ENCODE results near the gene EPHB6.

Gene EPHB6

DNA sequence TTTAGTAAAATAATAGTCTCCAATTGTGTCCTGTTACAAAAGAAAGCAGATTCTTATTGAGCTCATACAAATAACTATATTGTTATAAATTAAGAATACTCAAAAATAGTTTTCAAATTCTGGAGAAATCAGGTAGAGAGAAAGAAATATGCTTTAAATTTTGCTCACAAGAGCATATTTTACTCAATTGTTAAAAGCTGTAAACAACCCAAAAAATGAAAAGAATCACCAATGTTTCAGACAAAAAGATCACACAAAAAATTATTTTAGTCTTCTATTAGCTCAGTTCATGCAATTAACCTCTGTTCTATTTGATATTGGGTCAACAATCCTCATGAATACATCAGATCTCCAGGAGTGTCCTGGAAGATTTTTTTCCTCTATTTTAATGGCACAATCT lies 49.3 kb downstream of the EPHB6 start:
- Mint-ChIP-seq H3K4me1 (ENCODE audit: low read depth) (no peaks in the 10 kb centered on the region), H3K27ac (no peak overlapping the region), H3K27me3 (peaks cover 6% of the 10 kb centered on the region), H3K9me3 (ENCODE audit: low read depth) (no peaks in the 10 kb centered on the region), H3K4me3 (no peak overlapping the region), H3K36me3 (peaks cover 2% of the 10 kb centered on the region)

DNA sequence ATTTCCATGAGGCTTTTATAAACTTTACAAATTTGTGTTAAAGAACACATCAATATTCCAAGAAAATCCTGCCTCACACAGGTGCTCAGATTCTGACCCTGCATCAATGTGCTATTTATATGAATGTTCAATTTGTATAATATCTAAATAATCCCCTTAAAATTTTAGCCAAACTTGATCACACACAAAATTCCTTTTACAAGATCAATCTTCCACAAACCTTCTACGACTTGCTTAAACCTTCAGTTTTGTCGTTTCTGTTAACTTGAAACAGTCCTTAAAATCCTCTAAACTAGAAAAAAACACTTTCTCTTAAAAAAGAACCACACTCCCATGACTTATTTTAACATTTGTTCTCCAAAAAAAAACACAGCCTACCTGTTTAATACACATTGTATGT lies 50.9 kb downstream of the EPHB6 start:
- no peaks in the 10 kb centered on the region for H3K9me3 Mint-ChIP-seq (ENCODE audit: low read depth)

DNA sequence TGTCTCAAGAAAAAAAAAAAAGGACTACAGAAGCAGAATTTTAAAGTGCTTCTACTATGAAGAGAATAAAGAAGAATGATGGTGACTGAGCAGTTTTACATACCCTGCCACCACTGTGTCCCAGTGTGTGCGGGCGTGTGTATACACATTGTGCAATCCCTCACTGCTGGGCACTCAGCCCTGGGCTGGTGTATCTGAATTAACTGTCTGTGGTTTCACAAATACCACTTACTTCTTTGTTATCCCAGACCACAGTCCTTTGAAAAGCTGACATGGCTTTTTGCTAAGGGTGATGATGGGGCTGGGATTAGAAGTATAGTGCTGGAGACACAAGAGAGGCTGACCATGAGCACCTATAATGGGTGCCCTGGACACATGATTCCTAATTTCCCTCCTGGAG lies 51.8 kb downstream of the EPHB6 start:
- no peak overlapping the region for H3K27ac Mint-ChIP-seq
- H3K9me3 Mint-ChIP-seq (ENCODE audit: low read depth), result no peaks in the 10 kb centered on the region
- H3K36me3 Mint-ChIP-seq, result peaks cover 2% of the 10 kb centered on the region

More for the DNA sequence above, 50.9 kb downstream of the EPHB6 start:
- H3K36me3 Mint-ChIP-seq, result peaks cover 2% of the 10 kb centered on the region
- peaks cover 6% of the 10 kb centered on the region for H3K27me3 Mint-ChIP-seq
- H3K27ac Mint-ChIP-seq, result no peak overlapping the region
- no peak overlapping the region for H3K4me3 Mint-ChIP-seq
- no peaks in the 10 kb centered on the region for H3K4me1 Mint-ChIP-seq (ENCODE audit: low read depth)

DNA sequence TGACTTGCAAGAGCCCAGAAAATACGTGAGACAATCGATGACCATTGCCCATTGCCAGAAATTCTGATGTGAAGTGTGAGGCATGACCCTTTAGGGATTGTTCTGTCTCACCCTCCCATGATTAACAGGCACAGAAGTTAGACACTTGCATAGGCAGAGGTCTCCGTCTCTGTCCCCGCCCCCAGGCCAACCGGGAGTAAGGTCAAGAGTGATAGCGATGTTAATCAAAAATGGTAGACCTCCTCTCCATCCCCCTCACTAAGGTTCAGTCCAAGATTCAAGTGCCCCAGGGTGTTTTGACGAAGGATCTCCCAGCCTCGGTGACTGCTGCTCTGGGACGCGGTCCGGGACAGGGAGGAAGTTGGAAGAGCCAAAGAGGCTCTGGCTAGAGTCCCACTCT lies 53.4 kb downstream of the EPHB6 start:
- H3K9me3 Mint-ChIP-seq (ENCODE audit: low read depth), result no peaks in the 10 kb centered on the region
- no peak overlapping the region for H3K27ac Mint-ChIP-seq
- peaks cover 14% of the 10 kb centered on the region for H3K27me3 Mint-ChIP-seq
- H3K4me1 Mint-ChIP-seq (ENCODE audit: low read depth), result no peaks in the 10 kb centered on the region
- H3K4me3 Mint-ChIP-seq, result no peak overlapping the region
- no peaks in the 10 kb centered on the region for H3K36me3 Mint-ChIP-seq

More for the DNA sequence above, 51.8 kb downstream of the EPHB6 start:
- peaks cover 11% of the 10 kb centered on the region for H3K27me3 Mint-ChIP-seq
- no peaks in the 10 kb centered on the region for H3K4me1 Mint-ChIP-seq (ENCODE audit: low read depth)
- no peak overlapping the region for H3K4me3 Mint-ChIP-seq

DNA sequence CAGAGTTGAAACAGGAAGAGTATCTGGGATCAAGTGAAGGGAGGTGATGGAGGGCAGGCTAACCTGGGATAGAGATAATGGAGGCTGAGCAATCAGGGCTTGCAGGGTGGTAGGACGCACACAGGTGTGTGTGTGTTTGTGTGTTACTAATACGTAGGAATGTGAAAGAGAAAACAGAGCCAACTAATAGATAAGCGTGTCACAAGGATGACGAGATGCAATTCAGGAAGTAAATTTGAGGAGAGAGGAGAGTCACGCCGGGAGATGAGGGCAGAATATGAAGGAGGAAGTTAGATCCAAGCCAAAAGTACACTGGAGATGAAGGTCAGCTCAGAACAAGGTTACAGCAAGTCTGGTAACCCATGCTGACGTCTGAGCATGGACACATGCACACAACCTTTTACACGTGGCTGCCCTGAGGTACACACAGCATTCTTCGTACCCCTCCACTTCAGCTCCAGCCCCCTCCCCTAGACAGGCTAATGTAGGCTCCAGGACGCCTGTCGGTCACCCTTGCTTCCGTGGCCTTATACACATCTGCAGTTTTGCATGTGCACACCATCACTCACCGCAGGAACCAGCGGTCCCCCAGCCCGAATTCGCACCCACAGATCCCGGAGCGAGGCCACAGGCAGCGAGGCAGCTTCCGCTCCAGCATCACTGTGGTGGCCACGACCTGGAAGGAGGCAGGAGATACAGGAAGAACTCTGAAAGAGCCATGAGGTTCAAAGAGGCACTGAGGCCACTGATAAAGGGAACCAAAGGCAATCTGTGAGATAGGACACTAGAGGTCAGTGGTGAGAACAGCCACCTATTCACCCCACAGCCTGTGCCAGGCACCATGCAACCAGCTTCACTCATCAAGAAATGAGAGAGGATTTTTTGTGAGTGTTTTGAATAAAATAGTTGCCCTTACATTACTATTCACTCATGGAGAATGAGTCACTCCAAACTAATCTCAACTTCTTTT lies 54.3 kb downstream of the EPHB6 start:
- H3K27ac Mint-ChIP-seq, result no peak overlapping the region
- no peaks in the 10 kb centered on the region for H3K4me1 Mint-ChIP-seq (ENCODE audit: low read depth)
- H3K4me3 Mint-ChIP-seq, result no peak overlapping the region
- no peaks in the 10 kb centered on the region for H3K36me3 Mint-ChIP-seq
- no peaks in the 10 kb centered on the region for H3K9me3 Mint-ChIP-seq (ENCODE audit: low read depth)
- H3K27me3 Mint-ChIP-seq, result peaks cover 18% of the 10 kb centered on the region

DNA sequence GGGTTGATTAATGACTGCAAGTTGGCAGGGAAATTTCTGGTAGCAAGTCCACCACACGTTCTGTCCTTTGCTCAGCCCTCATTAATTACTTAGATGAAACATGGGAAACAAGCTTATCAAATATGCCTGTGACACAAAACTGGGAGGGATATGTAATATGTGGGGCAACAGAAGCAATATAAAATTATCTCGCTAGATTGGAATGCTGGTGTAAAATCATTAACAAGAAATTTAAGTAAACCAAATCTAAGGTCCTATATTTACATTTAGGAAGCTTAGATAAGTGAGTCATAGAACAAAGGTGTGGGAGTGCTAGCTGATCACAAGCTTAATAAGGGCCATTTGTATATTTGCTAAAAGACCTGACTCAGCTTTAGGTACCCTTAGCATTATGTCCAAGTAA lies 55.2 kb downstream of the EPHB6 start:
- Mint-ChIP-seq H3K36me3 (no peaks in the 10 kb centered on the region), H3K27me3 (peaks cover 20% of the 10 kb centered on the region), H3K4me3 (no peak overlapping the region), H3K9me3 (ENCODE audit: low read depth) (no peaks in the 10 kb centered on the region), H3K27ac (no peak overlapping the region), H3K4me1 (ENCODE audit: low read depth) (no peaks in the 10 kb centered on the region)

DNA sequence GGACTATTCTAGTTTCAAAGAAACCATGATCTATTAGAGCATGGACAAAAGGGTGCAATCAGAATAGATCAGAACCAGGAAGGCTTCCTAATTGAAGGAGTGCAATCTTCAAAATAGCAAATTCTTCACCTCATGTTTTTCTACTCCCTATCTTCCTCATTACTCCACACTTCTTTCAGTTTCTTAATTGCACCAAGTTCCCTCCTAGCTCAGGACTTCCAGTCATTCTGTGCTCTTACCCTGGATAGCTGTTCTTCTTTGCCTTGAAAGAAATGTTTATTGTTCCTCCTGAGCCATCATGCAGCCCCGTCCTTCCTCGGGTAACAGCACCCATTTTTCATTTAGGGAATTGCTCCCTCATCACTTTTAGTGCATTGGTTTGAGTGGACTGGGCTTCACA lies 55.6 kb downstream of the EPHB6 start:
- peaks cover 20% of the 10 kb centered on the region for H3K27me3 Mint-ChIP-seq
- H3K9me3 Mint-ChIP-seq (ENCODE audit: low read depth), result no peaks in the 10 kb centered on the region
- H3K27ac Mint-ChIP-seq, result no peak overlapping the region
- H3K4me3 Mint-ChIP-seq, result no peak overlapping the region
- H3K36me3 Mint-ChIP-seq, result no peaks in the 10 kb centered on the region
- no peaks in the 10 kb centered on the region for H3K4me1 Mint-ChIP-seq (ENCODE audit: low read depth)

DNA sequence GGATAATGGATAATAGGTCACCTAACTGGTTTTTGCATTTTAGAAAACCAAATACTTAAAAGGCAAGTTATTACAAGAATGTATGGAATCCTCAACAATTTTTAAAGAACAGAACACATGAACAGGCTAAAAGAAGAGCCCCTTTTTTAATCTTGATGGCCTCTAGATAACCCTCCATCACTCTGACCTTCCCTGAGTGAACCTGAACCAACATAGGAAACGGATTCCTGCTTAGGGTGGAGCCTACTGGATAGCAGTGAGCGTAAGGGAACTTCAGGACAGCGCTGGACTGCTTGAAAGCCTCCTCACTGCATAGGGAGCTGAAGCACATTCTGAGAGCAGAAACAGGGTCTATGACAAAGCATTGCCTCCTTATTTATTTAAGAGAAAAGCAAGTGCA lies 58.2 kb downstream of the EPHB6 start:
- Mint-ChIP-seq H3K4me3 (no peak overlapping the region), H3K27me3 (peaks cover 16% of the 10 kb centered on the region), H3K27ac (no peak overlapping the region), H3K36me3 (no peaks in the 10 kb centered on the region), H3K9me3 (ENCODE audit: low read depth) (no peaks in the 10 kb centered on the region), H3K4me1 (ENCODE audit: low read depth) (no peaks in the 10 kb centered on the region)

DNA sequence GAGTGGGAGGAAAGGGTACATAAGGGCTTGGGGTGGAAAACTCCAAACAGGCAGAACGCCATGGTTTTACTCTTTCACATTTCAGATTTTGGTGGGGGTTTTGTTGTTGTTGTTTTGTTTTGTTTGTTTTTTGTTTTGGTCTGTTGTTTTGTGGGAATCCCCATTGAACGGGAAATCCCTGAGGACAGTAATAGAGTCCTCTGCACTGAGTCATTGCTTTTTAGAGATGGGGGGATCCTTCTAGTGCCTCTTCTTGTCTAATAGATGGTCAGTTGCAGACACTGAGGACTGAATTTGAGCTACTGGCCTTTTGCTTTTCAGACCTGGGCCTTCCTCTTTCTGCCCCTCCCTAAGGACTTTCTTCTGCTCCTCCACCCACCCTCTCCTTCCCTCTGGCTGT lies 58.7 kb downstream of the EPHB6 start:
- H3K4me1 Mint-ChIP-seq (ENCODE audit: low read depth), result no peaks in the 10 kb centered on the region

DNA sequence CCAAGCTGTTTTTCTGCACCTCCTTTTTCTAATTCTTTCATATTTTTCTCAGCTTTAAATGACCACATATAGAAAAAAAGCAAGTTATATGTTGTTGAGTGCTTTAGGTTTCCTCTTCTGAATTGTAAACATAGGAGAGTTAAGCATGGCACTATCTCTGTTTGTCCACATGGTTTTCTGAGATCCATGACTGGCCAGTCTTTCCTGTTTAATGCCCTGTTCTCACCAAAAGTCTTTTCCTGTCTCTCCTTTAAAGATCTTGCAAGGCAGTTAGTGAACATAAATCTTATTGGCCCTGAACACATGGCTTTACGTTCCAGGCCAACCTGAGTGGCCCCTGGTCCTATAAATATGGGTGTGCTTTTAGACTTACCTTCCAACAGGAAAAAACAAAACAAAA lies 59.2 kb downstream of the EPHB6 start:
- peaks cover 16% of the 10 kb centered on the region for H3K27me3 Mint-ChIP-seq
- H3K4me1 Mint-ChIP-seq (ENCODE audit: low read depth), result no peaks in the 10 kb centered on the region
- H3K27ac Mint-ChIP-seq, result no peak overlapping the region

More for the DNA sequence above, 58.7 kb downstream of the EPHB6 start:
- H3K27me3 Mint-ChIP-seq, result peaks cover 18% of the 10 kb centered on the region
- H3K9me3 Mint-ChIP-seq (ENCODE audit: low read depth), result no peaks in the 10 kb centered on the region
- H3K4me3 Mint-ChIP-seq, result no peak overlapping the region
- H3K27ac Mint-ChIP-seq, result no peak overlapping the region
- H3K36me3 Mint-ChIP-seq, result no peaks in the 10 kb centered on the region

DNA sequence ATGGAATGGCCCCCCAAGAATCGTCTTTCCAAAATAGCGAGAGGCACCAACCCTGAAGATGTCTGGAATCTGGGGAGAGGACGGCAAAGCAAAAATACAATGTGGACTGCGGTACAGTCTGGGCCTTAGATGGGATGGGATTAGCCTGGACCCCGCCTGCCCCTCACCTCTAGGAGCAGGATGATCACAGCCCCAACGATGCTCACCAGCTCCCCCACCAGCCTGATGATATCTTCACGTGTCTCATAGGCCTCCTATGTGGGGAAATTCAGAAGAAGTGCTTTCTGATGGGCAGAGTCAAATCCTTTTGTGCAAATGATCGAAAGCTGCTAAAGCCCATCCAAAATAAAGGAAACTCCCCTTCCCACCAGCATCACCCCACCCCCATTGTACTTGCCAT lies 60.4 kb downstream of the EPHB6 start:
- no peaks in the 10 kb centered on the region for H3K4me1 Mint-ChIP-seq (ENCODE audit: low read depth)
- no peaks in the 10 kb centered on the region for H3K9me3 Mint-ChIP-seq (ENCODE audit: low read depth)
- peaks cover 16% of the 10 kb centered on the region for H3K27me3 Mint-ChIP-seq
- H3K4me3 Mint-ChIP-seq, result no peak overlapping the region
- no peaks in the 10 kb centered on the region for H3K36me3 Mint-ChIP-seq
- no peak overlapping the region for H3K27ac Mint-ChIP-seq

More for the DNA sequence above, 59.2 kb downstream of the EPHB6 start:
- H3K9me3 Mint-ChIP-seq (ENCODE audit: low read depth), result no peaks in the 10 kb centered on the region
- H3K4me3 Mint-ChIP-seq, result no peak overlapping the region
- no peaks in the 10 kb centered on the region for H3K36me3 Mint-ChIP-seq

DNA sequence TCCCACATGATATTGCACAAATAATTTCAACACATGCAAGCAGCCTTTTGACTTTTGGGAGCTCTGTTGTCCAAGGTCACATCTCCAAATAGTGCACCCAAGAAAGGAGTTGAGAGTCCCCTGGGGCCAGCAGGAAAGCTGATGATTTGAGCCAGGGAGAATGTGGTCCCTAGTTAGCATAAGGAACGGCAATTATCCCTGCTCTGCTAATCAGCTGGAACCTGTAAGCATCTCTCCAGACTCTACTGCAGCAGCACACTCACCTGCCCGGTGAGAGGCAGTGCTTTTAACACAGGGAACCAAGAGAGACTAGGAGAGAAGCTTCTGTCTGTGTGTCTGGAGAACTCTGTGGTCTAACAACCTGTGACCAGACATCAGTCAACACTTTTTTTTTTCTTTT lies 61.6 kb downstream of the EPHB6 start:
- peaks cover 12% of the 10 kb centered on the region for H3K27me3 Mint-ChIP-seq
- H3K4me3 Mint-ChIP-seq, result no peak overlapping the region
- H3K9me3 Mint-ChIP-seq (ENCODE audit: low read depth), result no peaks in the 10 kb centered on the region
- no peak overlapping the region for H3K27ac Mint-ChIP-seq
- H3K36me3 Mint-ChIP-seq, result no peaks in the 10 kb centered on the region
- H3K4me1 Mint-ChIP-seq (ENCODE audit: low read depth), result no peaks in the 10 kb centered on the region

DNA sequence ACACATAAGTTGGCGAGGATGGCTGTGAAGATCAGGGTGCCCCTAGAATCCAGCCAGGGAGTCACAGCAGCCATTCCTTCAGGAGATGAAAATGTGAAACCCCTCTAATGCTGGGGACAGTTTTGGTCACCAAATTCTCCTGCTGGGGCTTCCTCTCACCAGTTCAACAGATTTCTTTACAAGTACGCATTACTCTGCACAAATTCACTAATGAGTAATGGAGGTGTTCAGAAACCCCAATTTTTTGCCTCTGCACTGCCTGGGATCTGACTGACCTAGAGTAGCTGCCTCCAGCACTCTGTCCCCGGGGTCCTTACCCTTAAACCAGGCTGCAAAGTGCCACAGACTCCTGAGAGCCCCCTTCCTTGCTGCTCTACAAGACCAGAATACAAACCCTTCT lies 62.6 kb downstream of the EPHB6 start:
- Mint-ChIP-seq H3K4me3 (no peak overlapping the region), H3K27me3 (peaks cover 8% of the 10 kb centered on the region), H3K9me3 (ENCODE audit: low read depth) (no peaks in the 10 kb centered on the region), H3K27ac (no peak overlapping the region), H3K4me1 (ENCODE audit: low read depth) (no peaks in the 10 kb centered on the region), H3K36me3 (no peaks in the 10 kb centered on the region)

DNA sequence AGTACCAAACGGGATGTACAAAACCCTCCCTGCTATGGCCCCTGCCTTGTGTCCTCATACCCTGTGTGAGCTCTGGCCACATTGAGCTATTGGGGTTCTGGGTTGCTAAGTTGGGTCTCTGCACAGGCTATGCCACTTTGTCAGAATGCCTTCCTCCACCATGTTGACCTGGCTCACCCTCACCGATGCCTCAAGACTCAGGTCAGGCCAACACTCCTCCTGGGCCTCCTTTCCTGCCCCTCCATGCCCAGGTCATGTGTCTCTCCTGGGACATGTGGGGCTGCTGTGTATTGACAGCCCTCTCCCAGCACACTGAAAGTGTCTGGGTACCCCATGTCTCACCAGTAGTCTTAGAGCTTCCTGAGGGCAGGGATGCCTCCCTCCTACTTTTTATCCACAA lies 64.0 kb downstream of the EPHB6 start:
- no peaks in the 10 kb centered on the region for H3K36me3 Mint-ChIP-seq
- H3K4me3 Mint-ChIP-seq, result no peak overlapping the region
- H3K27ac Mint-ChIP-seq, result no peak overlapping the region
- peaks cover 7% of the 10 kb centered on the region for H3K27me3 Mint-ChIP-seq
- H3K9me3 Mint-ChIP-seq (ENCODE audit: low read depth), result no peaks in the 10 kb centered on the region
- H3K4me1 Mint-ChIP-seq (ENCODE audit: low read depth), result no peaks in the 10 kb centered on the region

DNA sequence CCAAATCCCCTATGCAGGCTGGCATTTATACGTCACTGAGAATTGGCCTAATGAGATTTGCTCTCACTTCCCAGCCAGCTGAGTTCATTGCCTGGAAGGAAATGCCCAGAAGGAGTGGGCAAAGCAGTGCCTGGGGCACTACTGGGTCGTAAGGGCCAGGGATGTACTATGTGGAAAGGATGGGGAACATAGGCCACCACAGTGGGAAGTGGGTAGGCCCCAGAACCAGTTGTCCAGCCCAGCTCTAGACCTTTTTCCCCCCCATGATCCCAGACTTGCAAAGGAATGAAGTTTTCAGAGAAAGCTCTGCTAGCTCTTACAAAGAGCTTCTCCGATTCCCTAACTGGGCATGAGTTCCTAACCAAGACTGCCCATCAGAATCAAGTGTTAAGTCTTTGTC lies 64.8 kb downstream of the EPHB6 start:
- H3K9me3 Mint-ChIP-seq (ENCODE audit: low read depth), result no peaks in the 10 kb centered on the region
- no peaks in the 10 kb centered on the region for H3K4me1 Mint-ChIP-seq (ENCODE audit: low read depth)
- no peak overlapping the region for H3K4me3 Mint-ChIP-seq
- H3K27me3 Mint-ChIP-seq, result peaks cover 2% of the 10 kb centered on the region
- no peaks in the 10 kb centered on the region for H3K36me3 Mint-ChIP-seq
- H3K27ac Mint-ChIP-seq, result no peak overlapping the region
